GM18867 (cell line): ENCODE data around the gene EFNA1.

Experiments
- ATAC-seq: cut with Tn5 transposase; IDR thresholded peaks from one replicate; pipeline ENCODE4 v1.9.1; 2021; ENCODE audit warnings: mild to moderate bottlenecking, moderate library complexity; ENCODE audit not compliant: unreplicated experiment

EFNA1 gene

DNA sequence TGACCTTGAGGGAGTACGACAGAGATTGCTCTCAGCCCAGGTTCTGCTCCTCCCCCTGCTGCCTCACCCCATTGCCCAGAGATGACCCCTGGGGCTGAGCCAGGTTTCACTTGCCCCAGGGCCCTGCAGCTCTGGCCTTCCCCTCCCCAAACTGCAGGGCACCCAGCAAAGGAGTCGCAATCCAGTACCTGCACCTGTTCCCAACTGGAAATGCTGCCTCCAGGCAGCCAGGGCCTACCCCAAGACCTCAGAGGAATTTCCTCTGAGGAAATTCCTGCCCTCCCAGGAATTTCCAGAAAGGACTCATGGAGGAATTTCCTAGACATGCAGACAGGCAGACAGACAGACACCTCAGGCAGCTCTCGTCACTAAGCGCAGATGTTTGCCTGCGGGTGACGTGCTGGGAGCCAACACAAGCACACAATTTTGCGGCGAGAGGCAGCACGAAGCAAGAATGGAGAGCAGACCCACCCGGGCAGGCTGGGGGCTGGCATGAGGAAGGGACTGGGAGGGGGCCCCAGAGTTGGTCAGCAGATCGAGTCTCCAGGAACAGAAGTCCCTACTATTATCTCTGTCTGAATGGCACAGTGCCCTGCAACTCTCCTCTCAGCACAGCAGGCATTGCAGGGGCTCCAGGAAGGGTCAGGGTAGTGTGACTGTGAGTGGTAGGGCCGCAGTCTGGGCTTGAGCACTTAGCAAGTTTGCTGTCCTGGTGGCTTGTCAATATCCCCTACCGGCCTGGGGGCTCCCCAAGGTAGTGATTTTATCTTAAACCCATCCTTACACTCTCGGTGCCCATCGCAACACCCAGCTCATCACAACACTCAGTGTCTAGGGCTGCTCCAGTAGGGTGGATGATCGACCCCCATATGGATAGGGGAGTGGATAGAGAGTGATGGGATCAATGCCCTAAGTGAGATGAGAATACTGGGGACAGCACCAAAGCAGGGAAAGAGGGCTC lies 2.9 kb upstream of the EFNA1 start:
- no peak for ATAC-seq

DNA sequence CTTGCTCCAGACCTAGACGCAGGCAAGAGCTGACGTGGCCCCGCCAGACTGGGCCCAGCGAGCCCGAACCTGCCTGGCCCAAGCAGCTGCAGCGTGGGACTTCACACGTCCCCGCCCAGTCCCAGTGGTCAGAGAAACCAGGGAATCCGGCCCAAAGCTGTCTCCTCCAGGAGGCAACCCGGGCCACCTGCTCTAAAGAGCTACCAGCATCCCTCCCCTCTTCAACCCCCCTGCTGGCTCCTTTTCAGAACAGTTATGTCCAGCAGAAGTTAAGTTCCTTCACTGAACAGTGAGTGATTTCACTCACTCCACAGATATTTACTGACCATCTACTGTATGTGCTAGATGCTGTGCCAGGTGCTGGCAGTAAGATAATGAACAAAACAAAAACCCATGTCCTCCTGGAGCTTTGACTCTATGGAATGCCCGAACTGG lies 2.1 kb upstream of the EFNA1 start:
- ATAC-seq, result no peak

DNA sequence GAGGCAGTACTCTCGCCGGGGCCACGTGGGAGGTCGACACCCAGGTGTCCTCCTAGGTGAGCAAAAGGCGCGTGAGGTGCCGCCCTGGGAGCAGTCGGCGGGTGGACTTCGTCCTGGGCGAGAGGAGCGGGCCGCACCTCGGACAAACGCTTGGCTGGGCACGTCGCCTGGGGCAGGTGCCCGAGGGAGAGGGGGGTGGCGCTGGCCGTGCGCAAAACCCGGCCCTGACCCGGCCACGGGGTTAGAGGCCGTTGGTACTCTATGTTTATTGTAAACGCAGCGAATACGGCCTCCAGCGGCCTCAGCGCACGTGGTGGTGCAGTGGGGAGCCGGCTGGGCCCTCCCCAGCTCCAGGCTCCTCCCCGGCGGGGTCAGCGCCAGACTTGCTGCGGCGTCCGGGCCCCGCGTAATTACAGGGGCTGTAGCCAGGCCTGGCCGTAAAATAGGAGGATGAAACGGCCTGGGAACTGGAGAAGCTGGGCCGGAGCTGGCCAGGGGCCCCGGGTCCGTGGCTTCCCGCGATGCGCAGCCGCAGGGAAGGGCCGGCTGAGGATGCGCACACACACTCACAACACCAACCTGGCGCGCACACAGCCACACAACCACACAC lies 1.6 kb upstream of the EFNA1 start:
- no peak for ATAC-seq

DNA sequence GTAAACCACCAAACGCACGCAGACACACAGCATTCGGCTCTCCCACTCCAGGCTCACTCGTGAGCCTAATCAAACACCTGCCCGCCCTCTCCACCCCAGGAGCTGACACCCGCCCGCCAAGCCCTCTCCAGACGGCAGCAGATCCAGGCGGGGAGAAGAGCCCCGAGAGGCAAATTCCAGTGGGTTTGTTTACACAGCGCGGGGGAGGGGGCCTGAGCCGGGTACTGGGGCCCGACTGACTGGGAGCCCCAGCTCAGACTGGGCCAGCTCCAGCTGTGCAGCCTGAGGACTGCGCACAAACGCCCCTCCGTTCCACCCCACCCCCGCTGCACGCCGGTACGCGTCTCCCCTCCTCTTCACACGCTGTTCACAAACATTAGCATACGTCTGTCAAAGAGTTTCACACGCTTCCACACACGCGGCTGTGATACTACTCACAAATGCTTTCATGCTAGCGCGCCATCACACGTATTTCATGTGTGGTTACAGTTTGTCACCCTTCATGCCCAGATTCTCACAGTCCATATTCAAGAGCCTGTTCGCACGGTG lies 1.0 kb upstream of the EFNA1 start:
- ATAC-seq, result no peak

GRCh38 chr1:155127967-155128754 lies 485 bp downstream of the EFNA1 start:
- no peak for ATAC-seq

DNA sequence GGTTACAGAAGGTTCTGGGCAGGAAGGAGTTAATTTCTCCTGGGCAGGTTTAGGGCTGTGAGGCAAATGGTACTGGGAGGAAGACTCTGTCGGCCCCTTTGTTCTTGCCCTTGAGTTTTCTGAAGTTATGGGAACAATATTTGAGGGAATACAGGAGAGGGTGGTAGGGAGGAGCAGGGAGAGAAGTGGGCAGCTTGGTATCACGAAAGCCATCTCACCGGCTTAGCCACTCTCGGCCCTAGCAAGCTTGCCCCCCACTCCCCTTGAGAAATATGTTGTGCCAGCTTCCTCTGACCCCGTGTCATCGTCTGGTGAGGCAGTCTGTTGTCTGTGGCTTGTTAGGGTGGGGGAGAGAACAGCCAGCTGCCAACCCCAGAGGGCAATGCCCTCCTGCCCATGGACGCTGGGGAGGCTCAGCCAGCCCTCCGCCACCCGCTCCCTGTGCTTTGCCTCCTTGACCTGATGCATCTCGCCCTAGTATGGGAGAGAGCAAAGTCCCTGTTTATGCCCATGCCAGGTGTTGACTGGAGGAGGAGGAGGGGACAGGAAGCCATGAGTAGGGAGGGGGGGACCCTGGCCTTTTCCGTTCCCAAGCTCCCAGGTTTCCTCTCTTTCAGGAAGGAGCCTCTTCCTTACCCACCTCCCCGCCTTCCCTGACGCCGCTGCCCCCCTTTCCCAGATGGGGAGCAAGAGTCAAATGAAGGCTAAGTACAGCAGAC lies 1.2 kb downstream of the EFNA1 start:
- no peak for ATAC-seq

- no peak for ATAC-seq
Observed at GRCh38 chr1:155130272-155131006, 2.8 kb downstream of the EFNA1 start.

DNA sequence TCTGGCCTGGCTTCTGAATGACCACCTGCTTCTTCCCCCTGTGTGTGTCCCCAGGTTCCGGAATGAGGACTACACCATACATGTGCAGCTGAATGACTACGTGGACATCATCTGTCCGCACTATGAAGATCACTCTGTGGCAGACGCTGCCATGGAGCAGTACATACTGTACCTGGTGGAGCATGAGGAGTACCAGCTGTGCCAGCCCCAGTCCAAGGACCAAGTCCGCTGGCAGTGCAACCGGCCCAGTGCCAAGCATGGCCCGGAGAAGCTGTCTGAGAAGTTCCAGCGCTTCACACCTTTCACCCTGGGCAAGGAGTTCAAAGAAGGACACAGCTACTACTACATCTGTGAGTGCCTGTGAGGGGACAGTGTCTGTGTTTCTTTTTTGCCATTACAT lies 3.6 kb downstream of the EFNA1 start:
- ATAC-seq, result no peak

- ATAC-seq, result no peak
Observed at GRCh38 chr1:155131856-155132255, 4.2 kb downstream of the EFNA1 start.

- no peak for ATAC-seq
Observed at GRCh38 chr1:155133799-155134281, 6.2 kb downstream of the EFNA1 start.

DNA sequence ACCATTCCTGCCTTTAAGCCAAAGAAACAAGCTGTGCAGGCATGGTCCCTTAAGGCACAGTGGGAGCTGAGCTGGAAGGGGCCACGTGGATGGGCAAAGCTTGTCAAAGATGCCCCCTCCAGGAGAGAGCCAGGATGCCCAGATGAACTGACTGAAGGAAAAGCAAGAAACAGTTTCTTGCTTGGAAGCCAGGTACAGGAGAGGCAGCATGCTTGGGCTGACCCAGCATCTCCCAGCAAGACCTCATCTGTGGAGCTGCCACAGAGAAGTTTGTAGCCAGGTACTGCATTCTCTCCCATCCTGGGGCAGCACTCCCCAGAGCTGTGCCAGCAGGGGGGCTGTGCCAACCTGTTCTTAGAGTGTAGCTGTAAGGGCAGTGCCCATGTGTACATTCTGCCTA lies 6.6 kb downstream of the EFNA1 start:
- ATAC-seq, result no peak

DNA sequence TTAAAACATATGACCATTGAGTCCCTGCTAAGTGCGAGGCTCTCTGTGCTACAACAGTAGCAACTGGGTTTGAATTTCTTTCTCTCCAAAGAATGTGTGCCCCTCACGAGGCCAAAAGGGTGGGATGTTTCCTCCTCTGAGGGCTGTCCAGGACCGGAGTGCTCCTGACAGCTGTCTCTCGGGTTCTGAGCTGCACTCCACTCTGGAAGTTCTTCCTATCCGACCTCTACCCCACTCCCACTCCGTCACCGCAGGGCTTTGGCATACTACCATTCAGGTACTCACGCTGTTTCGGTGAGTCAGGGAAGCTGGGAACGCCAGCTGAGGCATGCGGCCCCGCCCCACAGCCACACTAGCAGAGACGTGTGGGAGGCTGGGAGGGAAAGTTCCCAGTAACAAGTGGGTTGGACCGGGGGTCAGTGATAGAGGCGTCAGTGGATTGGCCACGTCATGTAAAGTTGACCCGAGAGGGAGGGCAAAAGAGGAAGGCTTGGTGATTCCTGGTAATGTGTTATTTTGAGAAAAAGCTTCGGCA lies 7.3 kb downstream of the EFNA1 start:
- peak; percentile 31 for ATAC-seq

DNA sequence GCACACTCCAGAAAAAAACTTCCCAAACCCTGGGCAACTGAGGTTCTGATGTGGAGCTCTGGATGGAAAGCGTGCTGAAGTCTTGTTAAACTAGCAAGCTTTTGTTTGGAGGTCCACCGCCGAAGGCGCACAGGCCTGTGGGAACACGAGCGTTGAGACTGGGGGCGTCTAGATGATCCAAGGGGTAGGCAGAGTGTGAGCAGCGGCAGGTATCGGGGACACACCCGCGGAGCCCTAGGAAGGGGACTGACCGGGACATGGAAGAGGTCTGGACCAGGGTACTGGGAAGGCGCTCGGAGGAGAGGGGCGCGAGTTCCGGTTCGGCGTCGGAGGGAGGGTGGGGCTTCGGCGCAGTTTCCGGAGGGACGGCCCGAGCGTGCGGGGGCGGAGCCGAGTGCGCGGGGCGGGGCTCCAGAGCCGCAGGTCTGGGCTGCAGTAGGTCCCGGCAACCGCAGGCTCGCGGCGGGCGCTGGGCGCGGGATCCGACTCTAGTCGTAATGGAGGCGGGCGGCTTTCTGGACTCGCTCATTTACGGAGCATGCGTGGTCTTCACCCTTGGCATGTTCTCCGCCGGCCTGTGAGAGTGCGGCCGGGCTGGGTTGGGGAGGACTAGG lies 7.8 kb downstream of the EFNA1 start, which contains the start of gene SLC50A1:
TSS of gene SLC50A1 (plus strand) at position 438 of the 614 bp plus-strand sequence. CDS start at position 498, 60 bp downstream.
- ATAC-seq, result peak; percentile 74

DNA sequence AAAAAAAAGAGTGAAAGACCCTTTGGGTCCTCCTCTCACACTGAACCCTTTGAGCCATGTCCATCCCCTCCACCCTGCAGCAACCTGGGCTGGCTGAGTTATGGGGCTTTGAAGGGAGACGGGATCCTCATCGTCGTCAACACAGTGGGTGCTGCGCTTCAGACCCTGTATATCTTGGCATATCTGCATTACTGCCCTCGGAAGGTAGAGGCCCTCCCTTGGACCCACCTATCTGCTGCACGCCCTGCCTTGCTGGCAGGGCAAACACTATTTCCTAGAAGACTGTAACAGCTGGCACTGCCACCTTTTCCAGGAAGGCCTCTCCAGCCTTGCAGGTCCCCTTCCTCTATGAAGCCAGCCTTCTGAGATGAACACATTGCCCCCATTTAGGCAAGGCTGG lies 9.1 kb downstream of the EFNA1 start:
- ATAC-seq, result no peak

- ATAC-seq, result no peak
Observed at GRCh38 chr1:155137154-155137949, 9.7 kb downstream of the EFNA1 start.

DNA sequence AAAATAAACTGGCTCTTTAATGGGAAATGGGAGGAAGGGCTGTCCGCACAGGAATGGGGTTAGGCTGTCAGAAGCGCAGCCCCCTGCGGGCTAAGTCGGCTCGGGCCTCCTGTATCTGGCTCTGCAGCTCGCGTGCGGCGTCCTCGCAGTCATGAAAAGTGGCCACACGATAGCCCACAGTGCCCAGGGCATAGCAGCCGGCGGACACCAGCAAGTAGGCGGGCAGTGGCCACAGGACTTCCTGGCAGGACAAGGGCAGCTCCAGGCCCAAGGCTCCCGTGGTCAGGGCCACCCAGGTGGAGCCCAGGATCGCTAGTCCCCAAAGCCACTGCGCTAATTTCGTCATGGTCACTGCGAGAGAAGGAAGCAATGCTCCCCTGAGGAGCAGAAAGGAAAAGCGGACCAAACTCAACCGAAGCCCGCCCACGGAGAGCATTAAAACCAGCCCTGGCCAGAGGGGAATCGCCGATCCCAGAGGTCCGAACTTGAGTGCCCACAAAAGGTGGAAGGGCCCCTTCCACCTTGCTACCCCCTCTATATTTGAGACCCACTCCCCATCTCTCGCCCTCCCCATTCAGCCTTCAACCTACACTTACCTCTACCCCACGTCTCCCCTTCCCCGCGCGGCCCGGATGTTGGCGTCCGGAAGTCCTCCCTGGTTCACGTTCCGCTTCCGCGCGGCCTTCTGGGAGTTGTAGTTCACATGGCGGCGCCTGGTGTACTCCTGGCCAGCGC lies 12.4 kb downstream of the EFNA1 start, which contains the start of gene DPM3:
TSS of gene DPM3 (minus strand) at position 637 of the 735 bp plus-strand sequence. CDS start at position 346, 291 bp downstream.
- peak; percentile 63 for ATAC-seq

- ATAC-seq, result no peak
Observed at GRCh38 chr1:155140630-155140953, 12.9 kb downstream of the EFNA1 start.
